HepG2 (cell line): ENCODE data around the gene ATG4D. TPM values are rescaled to one million over a fixed set of nuclear protein-coding genes. Genes with fewer than 3 reads are reported as not detected.

Experiments
- CEBPG ChIP-seq: IDR thresholded peaks from 2 replicates; pipeline ENCODE4 v1.6.1; 2016
- GTF2F1 ChIP-seq: fragments of 150-350 bp; IDR thresholded peaks from 2 replicates; pipeline ENCODE4 v1.6.1; 2014; ENCODE audit warnings: low read length
- ISX ChIP-seq: sonication (generic); formaldehyde crosslinking; conservative IDR thresholded peaks from 2 replicates; pipeline ENCODE4 v1.5.0; 2020; ENCODE audit warnings: missing genetic modification reagents
- JARID2 ChIP-seq: sonication (generic); formaldehyde crosslinking; IDR thresholded peaks from 2 replicates; pipeline ENCODE4 v1.8.1; 2023; ENCODE audit warnings: missing genetic modification reagents, inconsistent platforms; ENCODE audit not compliant: insufficient replicate concordance
- MED1 ChIP-seq: sonication (generic); formaldehyde crosslinking; IDR thresholded peaks from 2 replicates; pipeline ENCODE4 v1.4.0; 2020; ENCODE audit warnings: missing genetic modification reagents
- MIER2 ChIP-seq: IDR thresholded peaks from 2 replicates; pipeline ENCODE4 v1.6.1; 2016; ENCODE audit warnings: missing biosample characterization, missing genetic modification reagents
- NONO ChIP-seq, 2 experiments: fragments of 450-650 bp in 1 of 2; sonication (generic) in 1 of 2; formaldehyde crosslinking in 1 of 2; IDR thresholded peaks in 1 of 2; conservative IDR thresholded peaks in 1 of 2; 2 replicates each; pipeline versions ENCODE4 v1.6.1 to v1.8.0; 2017 to 2022; ENCODE audit warnings: mild to moderate bottlenecking in 1 of 2, missing genetic modification reagents in 1 of 2, moderate library complexity in 1 of 2
- NR2C2 ChIP-seq: sonication (generic); formaldehyde crosslinking; IDR thresholded peaks from 2 replicates; pipeline ENCODE4 v1.4.0; 2020; ENCODE audit warnings: missing genetic modification reagents, mild to moderate bottlenecking, moderate library complexity, borderline replicate concordance
- PHF8 ChIP-seq: sonication (generic); formaldehyde crosslinking; IDR thresholded peaks from 2 replicates; pipeline ENCODE4 v1.5.0; 2020; ENCODE audit warnings: missing genetic modification reagents
- REL ChIP-seq: sonication (generic); formaldehyde crosslinking; conservative IDR thresholded peaks from 2 replicates; pipeline ENCODE4 v1.8.0; 2022; ENCODE audit warnings: mild to moderate bottlenecking, missing genetic modification reagents, moderate library complexity
- SAFB2 ChIP-seq: sonication (generic); formaldehyde crosslinking; IDR thresholded peaks from 2 replicates; pipeline ENCODE4 v1.5.1; 2020; ENCODE audit warnings: missing genetic modification reagents, low read depth, mild to moderate bottlenecking, borderline replicate concordance
- SALL2 ChIP-seq: sonication (generic); formaldehyde crosslinking; IDR thresholded peaks from 2 replicates; pipeline ENCODE4 v1.8.1; 2023; ENCODE audit warnings: mild to moderate bottlenecking, missing genetic modification reagents, inconsistent platforms
- ZBTB33 ChIP-seq: sonication (generic); formaldehyde crosslinking; IDR thresholded peaks from 2 replicates; pipeline ENCODE4 v1.4.0; 2020; ENCODE audit warnings: missing genetic modification reagents
- ZBTB39 ChIP-seq: sonication (generic); formaldehyde crosslinking; IDR thresholded peaks from 2 replicates; pipeline ENCODE4 v1.5.0; 2020; ENCODE audit warnings: missing genetic modification reagents
- ZBTB8A ChIP-seq: sonication (generic); formaldehyde crosslinking; IDR thresholded peaks from 2 replicates; pipeline ENCODE4 v1.4.0; 2020; ENCODE audit warnings: mild to moderate bottlenecking, low read depth, missing genetic modification reagents, borderline replicate concordance
- ZMYM2 ChIP-seq: sonication (generic); formaldehyde crosslinking; IDR thresholded peaks from 2 replicates; pipeline ENCODE4 v1.8.0; 2022; ENCODE audit warnings: mild to moderate bottlenecking, missing genetic modification reagents
- ZNF225 ChIP-seq: sonication (generic); formaldehyde crosslinking; IDR thresholded peaks from 2 replicates; pipeline ENCODE4 v1.4.0; 2020; ENCODE audit warnings: mild to moderate bottlenecking, missing genetic modification reagents
- ZNF275 ChIP-seq: sonication (generic); formaldehyde crosslinking; IDR thresholded peaks from 2 replicates; pipeline ENCODE4 v1.8.0; 2022; ENCODE audit warnings: missing genetic modification reagents, mild to moderate bottlenecking, inconsistent platforms, borderline replicate concordance
- ZNF737 ChIP-seq: sonication (generic); formaldehyde crosslinking; IDR thresholded peaks from 2 replicates; pipeline ENCODE4 v1.5.0; 2020; ENCODE audit warnings: missing genetic modification reagents, mild to moderate bottlenecking, borderline replicate concordance
- ZNF775 ChIP-seq: sonication (generic); formaldehyde crosslinking; IDR thresholded peaks from 2 replicates; pipeline ENCODE4 v1.4.0; 2020; ENCODE audit warnings: missing genetic modification reagents, mild to moderate bottlenecking, moderate library complexity, borderline replicate concordance
- ZZZ3 ChIP-seq: sonication (generic); formaldehyde crosslinking; IDR thresholded peaks from 2 replicates; pipeline ENCODE4 v1.4.0; 2020; ENCODE audit warnings: missing genetic modification reagents, mild to moderate bottlenecking, borderline replicate concordance
- polyA plus RNA-seq, 8 experiments: library from polyadenylated mRNA; depleted of rRNA in 3 of 8; stranded (reverse) in 7 of 8; unstranded in 1 of 8; fragments of >200 nt; fragmentation: Illumina TruSeq in 4 of 8; extraction: Trizol in 4 of 8; gene quantifications; 2 replicates each; pipeline versions ENCODE4 v1.2.1 to v1.2.3, GENCODE V29; 2011 to 2016; ENCODE audit warnings: low read depth in 4 of 8, missing spikeins in 1 of 8, mixed read lengths in 1 of 8; ENCODE audit not compliant: insufficient read depth in 1 of 8
- total RNA-seq, 5 experiments: library from RNA; depleted of rRNA; stranded (reverse); fragments of >200 nt; fragmentation: Illumina TruSeq; extraction: Trizol; gene quantifications; 2 replicates each; pipeline ENCODE4 v1.2.3, GENCODE V29; 2016; ENCODE audit warnings: low read depth in 1 of 5
- TF ChIP-seq, protein P1 (sequence below): sonication (generic); formaldehyde crosslinking; IDR thresholded peaks from 2 replicates; pipeline ENCODE4 v1.8.1; 2023; ENCODE audit warnings: mild to moderate bottlenecking, moderate library complexity, missing genetic modification reagents

The ATG4D gene
- total and polyA plus RNA-seq, 2 of the 13 experiments (the other 11 are each of a cell fraction or from before 2014, with no cell fraction given): 17.8 to 19.0 TPM

- 0 out of 2 replicates have a peak, but pooled peaks have one; percentile 21 for TF ChIP-seq ZMYM2 (CRISPR knock-in tag)
- no peak for TF ChIP-seq ZNF275
- no peak; the same call in 1 of the 2 replicates for TF ChIP-seq ZNF225 (CRISPR knock-in tag)
- no peak for TF ChIP-seq NR2C2
- TF ChIP-seq SAFB2 (CRISPR knock-in tag): no peak
- TF ChIP-seq ZBTB39 (CRISPR knock-in tag): no peak
- TF ChIP-seq GTF2F1: no peak
- no peak for TF ChIP-seq ZZZ3 (CRISPR knock-in tag)
- 0 out of 2 replicates have a peak, but pooled peaks have one; percentile 41 for TF ChIP-seq MIER2 (CRISPR knock-in tag)
- TF ChIP-seq ZNF775: no peak
- TF ChIP-seq MED1: no peak
- TF ChIP-seq ISX (CRISPR knock-in tag): no peak
- peak; percentile 38; the same call in 1 of the 2 replicates for TF ChIP-seq ZBTB33 (CRISPR knock-in tag)
- TF ChIP-seq REL (CRISPR knock-in tag): no peak
- TF ChIP-seq ZBTB8A: no peak
- no peak for TF ChIP-seq PHF8
- TF ChIP-seq CEBPG (CRISPR knock-in tag): peak; percentile 43; the same call in 1 of the 2 replicates
- TF ChIP-seq NONO (IDR thresholded peaks at IDR 0.05): no peak
- TF ChIP-seq NONO (CRISPR knock-in tag; conservative IDR thresholded peaks at IDR 0.05): 0 out of 2 replicates have a peak, but pooled peaks have one; percentile 39
- no peak for TF ChIP-seq SALL2 (CRISPR knock-in tag)
- 0 out of 2 replicates have a peak, but pooled peaks have one; percentile 38 for TF ChIP-seq ZNF737 (CRISPR knock-in tag)
- TF ChIP-seq, protein P1, sequence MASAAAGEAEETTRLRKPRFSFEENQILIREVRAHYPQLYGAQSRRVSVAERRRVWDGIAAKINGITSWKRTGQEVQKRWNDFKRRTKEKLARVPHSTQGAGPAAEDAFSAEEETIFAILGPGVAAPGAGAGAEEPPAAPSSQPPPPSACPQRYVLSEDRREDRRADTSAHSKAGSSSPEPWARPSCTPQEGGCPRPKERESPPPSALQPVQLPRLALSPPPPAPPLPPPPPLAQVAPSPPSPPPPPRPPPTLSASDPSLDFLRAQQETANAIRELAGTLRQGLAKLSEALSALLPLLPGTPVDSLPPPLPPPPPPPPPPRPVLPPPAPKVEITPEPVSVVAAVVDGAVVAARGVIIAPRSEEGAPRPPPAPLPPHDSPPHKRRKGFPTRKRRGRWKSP (CRISPR knock-in tag): no peak
- TF ChIP-seq JARID2: no peak
These were observed 37.4 kb downstream of the ATG4D start (continued) for GRCh38 chr19:10580979-10581631.
